Nephron progenitor cell (in vitro differentiated cells): ENCODE data around the gene TRIM71.
A peak's percentile ranks its signal among the peaks of the same experiment; 100 is the strongest.
"Not testable (repeated sequence)": the region's sequence is repeated elsewhere in the genome, so short reads cannot be mapped to it uniquely, and the experiment has no call there.

ENCODE experiments used
- DNase-seq: peaks from one replicate; pipeline ENCODE4 v3.0.0; 2021
- H3K27ac Mint-ChIP-seq: 2 replicates; pipeline ENCODE4 v1.8.0; 2021; ENCODE audit warnings: mild to moderate bottlenecking, moderate library complexity, mixed read lengths
- H3K27me3 Mint-ChIP-seq: 2 replicates; pipeline ENCODE4 v1.8.0; 2021; ENCODE audit warnings: mild to moderate bottlenecking, low read depth, mixed read lengths; ENCODE audit not compliant: poor library complexity
- H3K36me3 Mint-ChIP-seq: 2 replicates; pipeline ENCODE4 v1.8.0; 2021; ENCODE audit warnings: low read depth, mixed read lengths
- H3K4me1 Mint-ChIP-seq: 2 replicates; pipeline ENCODE4 v1.8.0; 2021; ENCODE audit warnings: mixed read lengths
- H3K4me3 Mint-ChIP-seq: 2 replicates; pipeline ENCODE4 v1.8.0; 2021; ENCODE audit warnings: mild to moderate bottlenecking, moderate library complexity, mixed read lengths
- H3K9me3 Mint-ChIP-seq: 2 replicates; pipeline ENCODE4 v1.8.0; 2021; ENCODE audit warnings: mild to moderate bottlenecking, moderate library complexity, mixed read lengths
- TF ChIP-seq, protein P1 (sequence below): fragments of 200-600 bp; sonication (generic); IDR thresholded peaks from 2 replicates; pipeline ENCODE4 v1.5.0; 2021; ENCODE audit warnings: antibody characterized with exemption

Gene TRIM71

DNA sequence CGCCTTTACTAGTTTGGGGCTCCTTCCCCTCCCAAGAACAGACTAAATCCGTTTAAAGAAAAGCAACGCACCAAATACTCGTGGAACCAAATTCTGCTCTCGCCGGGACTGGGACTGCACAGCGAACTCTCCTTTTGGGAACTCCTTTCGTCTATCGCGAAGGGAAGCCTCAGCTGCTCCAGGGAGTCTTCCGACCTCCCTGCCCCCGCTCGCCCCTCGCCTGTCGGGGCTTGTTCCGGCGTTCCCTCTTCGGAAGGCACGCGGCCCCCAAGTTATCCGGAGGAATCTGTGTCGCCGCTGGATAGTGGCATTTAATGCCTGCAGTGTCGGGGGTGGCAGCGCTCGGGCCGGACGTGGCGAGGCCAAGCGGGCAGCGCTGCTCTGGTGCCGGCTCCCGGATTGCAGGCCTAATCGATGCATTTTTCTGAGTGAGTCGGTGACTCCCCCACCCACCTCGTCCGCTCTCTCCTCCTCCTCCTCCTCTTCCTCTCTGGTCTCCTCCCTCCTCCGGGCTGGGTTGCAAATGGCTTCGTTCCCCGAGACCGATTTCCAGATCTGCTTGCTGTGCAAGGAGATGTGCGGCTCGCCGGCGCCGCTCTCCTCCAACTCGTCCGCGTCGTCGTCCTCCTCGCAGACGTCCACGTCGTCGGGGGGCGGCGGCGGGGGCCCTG is at the start of gene TRIM71:
TRIM71 (plus strand) TSS at position 440 of the 671 bp plus-strand sequence; CDS start at position 524, 84 bp downstream.
- Mint-ChIP-seq H3K27ac (peak within 1 kb of the TSS; percentile 100), H3K4me3 (peak within 1 kb of the TSS; percentile 97), H3K4me1 (peaks cover 71% of the 10 kb centered on the region), H3K27me3 (peaks cover 7% of the 10 kb centered on the region), H3K9me3 (no peaks in the 10 kb centered on the region), H3K36me3 (peaks cover 8% of the 10 kb centered on the region)
- TF ChIP-seq, protein P1, sequence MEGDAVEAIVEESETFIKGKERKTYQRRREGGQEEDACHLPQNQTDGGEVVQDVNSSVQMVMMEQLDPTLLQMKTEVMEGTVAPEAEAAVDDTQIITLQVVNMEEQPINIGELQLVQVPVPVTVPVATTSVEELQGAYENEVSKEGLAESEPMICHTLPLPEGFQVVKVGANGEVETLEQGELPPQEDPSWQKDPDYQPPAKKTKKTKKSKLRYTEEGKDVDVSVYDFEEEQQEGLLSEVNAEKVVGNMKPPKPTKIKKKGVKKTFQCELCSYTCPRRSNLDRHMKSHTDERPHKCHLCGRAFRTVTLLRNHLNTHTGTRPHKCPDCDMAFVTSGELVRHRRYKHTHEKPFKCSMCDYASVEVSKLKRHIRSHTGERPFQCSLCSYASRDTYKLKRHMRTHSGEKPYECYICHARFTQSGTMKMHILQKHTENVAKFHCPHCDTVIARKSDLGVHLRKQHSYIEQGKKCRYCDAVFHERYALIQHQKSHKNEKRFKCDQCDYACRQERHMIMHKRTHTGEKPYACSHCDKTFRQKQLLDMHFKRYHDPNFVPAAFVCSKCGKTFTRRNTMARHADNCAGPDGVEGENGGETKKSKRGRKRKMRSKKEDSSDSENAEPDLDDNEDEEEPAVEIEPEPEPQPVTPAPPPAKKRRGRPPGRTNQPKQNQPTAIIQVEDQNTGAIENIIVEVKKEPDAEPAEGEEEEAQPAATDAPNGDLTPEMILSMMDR: no peak
- peak; percentile 47 for DNase-seq

DNA sequence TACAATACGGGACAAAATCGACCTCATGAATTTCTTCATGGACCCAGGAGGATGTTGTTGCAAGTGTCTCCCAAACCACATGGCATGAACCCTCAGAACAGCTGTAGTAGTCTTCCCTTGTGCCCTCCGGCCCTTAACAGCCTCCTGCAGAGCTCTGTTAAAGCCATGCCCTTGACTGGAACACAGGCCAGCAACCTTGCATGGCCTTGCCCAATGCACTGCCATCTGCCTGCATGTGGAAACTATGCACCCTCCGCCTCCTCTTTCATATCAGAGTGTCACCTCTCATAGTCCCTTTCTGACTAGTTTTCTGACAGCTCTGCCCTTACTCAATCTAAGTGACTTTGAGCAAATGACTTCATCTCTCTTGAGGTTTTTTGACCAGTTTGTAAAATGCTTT is 39.4 kb upstream of the TRIM71 start:
- H3K36me3 Mint-ChIP-seq: peaks cover 31% of the 10 kb centered on the region
- no peak overlapping the region for H3K4me3 Mint-ChIP-seq
- H3K9me3 Mint-ChIP-seq: no peaks in the 10 kb centered on the region
- H3K4me1 Mint-ChIP-seq: peaks cover 24% of the 10 kb centered on the region
- no peak for DNase-seq
- H3K27me3 Mint-ChIP-seq: peaks cover 5% of the 10 kb centered on the region
- TF ChIP-seq, protein P1: no peak
- no peak overlapping the region for H3K27ac Mint-ChIP-seq

DNA sequence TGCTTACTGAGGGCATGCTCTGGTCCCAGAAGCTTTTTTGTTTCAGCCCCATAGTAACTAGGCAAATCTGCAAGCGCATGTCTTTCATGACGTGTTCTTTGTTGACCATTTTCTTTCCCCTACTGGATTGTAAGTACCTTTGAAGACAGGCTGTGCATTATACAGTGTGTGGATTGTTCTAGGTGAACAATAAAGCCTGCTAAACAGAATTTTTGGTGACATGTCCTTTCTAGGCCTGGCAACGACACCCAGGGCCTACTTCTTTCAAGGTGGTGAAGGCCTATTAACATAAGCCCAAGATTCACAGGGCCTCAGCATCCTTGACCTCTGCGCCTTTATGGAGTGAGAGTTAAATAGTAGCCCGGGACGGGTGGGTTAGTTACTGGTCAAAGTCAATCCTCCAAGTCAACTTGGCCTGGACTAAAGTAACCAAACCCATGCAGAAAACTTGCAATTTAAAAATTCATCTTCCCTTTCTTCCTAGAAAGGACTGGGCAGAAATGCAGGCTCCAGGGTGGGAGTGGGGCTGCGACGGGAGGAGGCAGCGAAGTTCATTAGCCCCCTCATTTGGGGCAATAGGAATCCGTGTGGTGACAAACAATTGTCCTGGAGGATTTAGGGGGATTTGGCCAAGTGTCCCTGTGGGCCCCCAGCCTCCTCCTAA is 37.6 kb upstream of the TRIM71 start:
- H3K4me1 Mint-ChIP-seq: peaks cover 24% of the 10 kb centered on the region
- H3K9me3 Mint-ChIP-seq: no peaks in the 10 kb centered on the region
- peak overlapping the region; percentile 91 for H3K4me3 Mint-ChIP-seq
- H3K36me3 Mint-ChIP-seq: peaks cover 15% of the 10 kb centered on the region
- TF ChIP-seq, protein P1: no peak
- H3K27ac Mint-ChIP-seq: peak overlapping the region; percentile 13
- DNase-seq: no peak
- peaks cover 5% of the 10 kb centered on the region for H3K27me3 Mint-ChIP-seq

DNA sequence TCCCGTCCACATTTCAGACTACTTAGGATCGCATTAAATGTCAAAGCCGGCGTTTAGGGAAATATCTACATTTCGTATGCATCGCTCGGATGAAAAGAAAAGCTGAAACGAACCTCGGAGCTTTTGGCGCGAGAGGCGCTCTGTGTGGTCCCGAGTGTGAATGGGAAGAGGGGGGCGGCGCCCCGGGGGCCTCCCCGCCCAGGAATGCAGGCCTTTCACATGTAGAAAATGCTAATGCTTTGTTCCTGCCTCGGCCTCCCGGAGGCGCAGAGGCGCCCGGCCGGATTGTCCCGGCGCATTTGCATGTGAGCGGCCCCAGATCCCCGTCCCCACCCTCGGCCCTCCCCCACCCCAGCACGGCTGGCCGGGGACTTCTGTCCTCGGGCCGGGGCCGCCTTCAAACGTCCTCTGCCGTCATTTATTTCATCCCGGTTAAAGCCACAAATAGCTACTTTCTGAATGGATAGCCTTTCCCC is 37.0 kb upstream of the TRIM71 start:
- Mint-ChIP-seq H3K4me1 (peaks cover 24% of the 10 kb centered on the region), H3K27ac (peak overlapping the region; percentile 96), H3K9me3 (no peaks in the 10 kb centered on the region), H3K36me3 (peaks cover 12% of the 10 kb centered on the region), H3K27me3 (peaks cover 5% of the 10 kb centered on the region), H3K4me3 (peak overlapping the region; percentile 91)
- TF ChIP-seq, protein P1: no peak
- DNase-seq: peak; percentile 82

DNA sequence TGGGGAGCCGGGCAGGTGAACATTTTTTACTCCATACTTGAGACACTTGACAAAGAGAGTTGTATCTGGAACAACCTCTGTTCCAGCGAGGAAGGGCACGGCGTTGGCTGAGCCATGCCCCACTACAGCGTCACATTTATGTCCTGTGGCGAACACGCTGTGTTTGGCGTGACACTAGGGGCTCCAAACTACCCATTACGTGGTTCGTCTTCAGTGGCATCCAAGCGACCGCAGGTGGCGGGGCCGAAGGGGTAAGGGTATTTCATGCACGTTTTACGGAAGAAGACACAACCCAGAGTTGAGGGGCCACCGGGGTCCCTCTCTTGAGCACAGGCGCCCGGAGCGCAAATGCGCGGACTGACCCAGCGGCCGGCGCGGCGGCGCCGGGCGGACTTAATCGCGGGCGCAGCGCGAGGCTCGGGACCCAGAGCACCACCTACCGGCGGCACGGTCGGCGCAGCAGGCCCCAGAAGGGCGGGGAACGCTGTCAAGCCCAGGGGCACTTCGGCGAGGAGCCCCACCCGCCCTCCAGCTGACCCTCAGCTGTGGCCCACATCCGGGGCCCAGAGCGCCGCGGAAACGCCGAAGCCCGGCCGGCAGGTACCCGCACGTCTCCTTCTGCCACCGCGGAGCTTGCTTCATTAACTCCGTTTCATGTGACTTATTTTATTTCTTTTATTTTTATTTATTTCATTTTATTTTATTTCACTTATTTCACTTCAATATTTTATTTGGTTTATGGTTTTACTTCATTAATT is 36.4 kb upstream of the TRIM71 start:
- H3K9me3 Mint-ChIP-seq: no peaks in the 10 kb centered on the region
- peaks cover 6% of the 10 kb centered on the region for H3K36me3 Mint-ChIP-seq
- TF ChIP-seq, protein P1: peak; percentile 67
- H3K4me3 Mint-ChIP-seq: peak overlapping the region; percentile 91
- H3K27ac Mint-ChIP-seq: peak overlapping the region; percentile 96
- peaks cover 5% of the 10 kb centered on the region for H3K27me3 Mint-ChIP-seq
- DNase-seq: peak; percentile 92
- H3K4me1 Mint-ChIP-seq: peaks cover 24% of the 10 kb centered on the region

DNA sequence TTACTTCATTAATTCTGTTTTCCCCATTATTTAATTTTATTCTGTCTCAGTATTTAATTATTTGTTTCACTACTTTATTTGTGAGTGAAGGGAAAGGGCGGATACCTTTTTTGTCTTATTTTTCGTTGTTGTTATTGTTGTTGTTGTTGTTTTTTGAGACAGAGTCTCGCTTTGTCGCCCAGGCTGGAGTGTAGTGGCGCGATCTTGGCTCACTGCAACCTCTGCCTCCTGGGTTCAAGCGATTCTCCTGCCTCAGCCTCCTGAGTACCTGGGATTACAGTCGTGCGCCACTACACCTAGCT is 35.9 kb upstream of the TRIM71 start:
- not testable (repeated sequence) for H3K9me3 Mint-ChIP-seq, H3K36me3 Mint-ChIP-seq, DNase-seq, H3K27me3 Mint-ChIP-seq
- Mint-ChIP-seq H3K27ac (peak overlapping the region; percentile 71), H3K4me3 (peak overlapping the region; percentile 68), H3K4me1 (peaks cover 24% of the 10 kb centered on the region)
